Breast epithelium (tissue), 4 donors: ENCODE measurements around the gene MYO5A. TPM values are rescaled to one million over a fixed set of nuclear protein-coding genes. Genes with fewer than 3 reads are reported as not detected.
"Not testable (repeated sequence)": the region's sequence is repeated elsewhere in the genome, so short reads cannot be mapped to it uniquely, and the experiment has no call there.

Experiments used
- DNase-seq, 2 donors: peaks; one replicate each; pipeline ENCODE4 v3.0.0-alpha.2; 2019; ENCODE audit warnings: low spot score in 2 of 2
- H3K27ac ChIP-seq, 2 donors: fragments of 200-600 bp; sonication (generic) in 1 of 2; one replicate each; pipeline ENCODE4 v1.5.1; 2016 to 2019; ENCODE audit warnings: mild to moderate bottlenecking in 1 of 2
- H3K27me3 ChIP-seq, 2 donors: fragments of 200-600 bp; sonication (generic) in 1 of 2; one replicate each; pipeline versions ENCODE4 v1.5.1 to v1.6.0; 2017 to 2019; ENCODE audit warnings: control low read depth in 1 of 2, mild to moderate bottlenecking in 1 of 2
- H3K36me3 ChIP-seq: fragments of 200-600 bp; one replicate; pipeline ENCODE4 v1.5.1; 2019
- H3K4me1 ChIP-seq, 2 donors: fragments of 200-600 bp; sonication (generic); one replicate each; pipeline ENCODE4 v1.5.1; 2016 to 2019; ENCODE audit warnings: control low read depth in 1 of 2
- H3K4me3 ChIP-seq, 3 donors: fragments of 200-600 bp; sonication (generic); 1 replicate in 2 of 3; 2 replicates in 1 of 3; pipeline ENCODE4 v1.5.1; 2016 to 2019; ENCODE audit warnings: mild to moderate bottlenecking in 3 of 3, moderate library complexity in 2 of 3
- H3K9me3 ChIP-seq, 2 donors: fragments of 200-600 bp; sonication (generic) in 1 of 2; one replicate each; pipeline ENCODE4 v1.5.1; 2016 to 2019; ENCODE audit warnings: control low read depth in 1 of 2
- CTCF ChIP-seq, 3 donors: fragments of 450-650 bp; IDR thresholded peaks; one replicate each; pipeline ENCODE4 v1.5.1; 2016 to 2017; ENCODE audit warnings: antibody characterized with exemption in 3 of 3, mild to moderate bottlenecking in 3 of 3, moderate library complexity in 3 of 3
- POLR2A ChIP-seq: fragments of 450-650 bp; IDR thresholded peaks from one replicate; pipeline ENCODE4 v1.6.1; 2016; ENCODE audit warnings: antibody characterized with exemption, mild to moderate bottlenecking, moderate library complexity
- POLR2AphosphoS5 ChIP-seq, 3 donors: sonication (generic); formaldehyde crosslinking; IDR thresholded peaks; one replicate each; pipeline ENCODE4 v1.6.1; 2017; ENCODE audit warnings: antibody characterized with exemption in 3 of 3
- intact Hi-C: fragments of 100-400 bp; cut with DNase I; formaldehyde crosslinking; loops from one replicate; pipeline ENCODE4 v1.15.1; 2023; ENCODE audit warnings: low total_unique reads
- total RNA-seq, 3 donors: library from RNA; depleted of rRNA; stranded (reverse); fragments of >200 nt; gene quantifications; one replicate each; pipeline ENCODE4 v1.1.0, GENCODE V29; 2016

MYO5A gene
- total RNA-seq, 3 donors from 2014 or later, result 34.1 to 77.4 (median 34.4) TPM

DNA sequence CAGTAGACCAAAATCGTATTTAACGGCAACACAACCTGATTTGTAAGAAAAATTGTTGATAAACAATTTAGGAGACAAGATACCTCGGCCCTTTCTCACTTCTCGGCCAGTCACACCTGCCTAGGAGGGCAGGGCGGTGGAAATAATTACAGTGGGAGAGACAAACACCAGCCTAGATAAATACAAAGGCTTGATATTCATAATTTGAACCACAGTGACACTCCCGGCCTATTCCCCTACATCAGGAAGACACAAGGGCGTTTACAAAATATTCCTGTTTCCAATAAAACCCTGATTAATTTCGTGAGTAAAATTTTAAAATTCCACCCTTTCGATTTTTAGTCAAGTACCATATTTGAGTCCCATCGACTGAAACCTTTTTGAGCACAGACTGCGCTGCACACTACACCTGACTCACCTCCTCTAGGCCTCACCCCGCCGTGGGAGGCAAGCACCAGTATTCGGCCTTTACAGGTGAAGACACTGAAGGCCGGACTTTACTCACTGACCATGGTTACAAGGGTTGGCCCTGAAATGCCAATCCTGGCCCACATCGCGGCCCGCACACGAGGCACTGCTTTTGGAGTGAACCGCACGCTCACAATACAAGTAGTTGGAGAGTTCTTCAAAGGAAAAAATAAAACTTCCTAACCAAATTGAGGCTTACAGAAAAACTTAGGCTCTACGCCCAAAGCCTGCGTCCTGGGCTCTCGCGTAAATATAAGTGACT is 39.4 kb upstream of the MYO5A start:
- peak overlapping the region; percentile 98 for H3K27ac ChIP-seq
- H3K27me3 ChIP-seq, result no peaks in the 10 kb centered on the region
- DNase-seq, result peak in 1 of 2 donors; percentile 42
- peak overlapping the region; percentile 67 to 96 (median 85) for H3K4me3 ChIP-seq
- no peaks in the 10 kb centered on the region for H3K9me3 ChIP-seq
- intact Hi-C loops, result no loop called here
- peaks cover 0 to 7% of the 10 kb centered on the region in 2 donors for H3K4me1 ChIP-seq
- no peaks in the 10 kb centered on the region for H3K36me3 ChIP-seq
- TF ChIP-seq POLR2A, result no peak
- peak in 1 of 3 donors; percentile 9 for TF ChIP-seq POLR2AphosphoS5 (IDR thresholded peaks at IDR 0.05)

DNA sequence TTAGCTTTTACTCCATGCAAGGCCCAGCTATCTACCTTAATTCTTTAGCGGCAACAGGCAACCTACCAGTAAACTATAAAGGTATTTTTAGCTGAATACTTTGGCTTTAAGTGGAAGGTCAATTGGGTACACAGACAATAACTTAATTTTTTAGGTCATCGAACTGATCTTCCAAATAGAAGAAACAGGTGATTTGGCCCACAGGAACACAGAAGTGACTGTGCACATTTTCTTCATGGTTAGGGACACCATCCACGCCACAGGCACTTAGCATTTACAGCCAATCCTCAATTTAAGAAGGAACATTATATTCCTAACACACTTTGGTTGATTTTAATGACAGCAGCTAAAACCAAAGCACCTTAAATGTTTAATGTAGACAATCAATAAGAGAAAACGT is 38.2 kb upstream of the MYO5A start:
- no peak for DNase-seq
- peak overlapping the region; percentile 28 to 98 for H3K27ac ChIP-seq
- H3K4me1 ChIP-seq, result peaks cover 0 to 7% of the 10 kb centered on the region in 2 donors
- peak overlapping the region in 2 of 3 donors; percentile 85 to 96 for H3K4me3 ChIP-seq
- no peaks in the 10 kb centered on the region for H3K36me3 ChIP-seq
- H3K27me3 ChIP-seq, result no peaks in the 10 kb centered on the region
- intact Hi-C loops, result no loop called here
- TF ChIP-seq POLR2AphosphoS5 (IDR thresholded peaks at IDR 0.05) (no peak), POLR2A (no peak), CTCF (IDR thresholded peaks at IDR 0.05) (no peak)
- no peaks in the 10 kb centered on the region for H3K9me3 ChIP-seq

DNA sequence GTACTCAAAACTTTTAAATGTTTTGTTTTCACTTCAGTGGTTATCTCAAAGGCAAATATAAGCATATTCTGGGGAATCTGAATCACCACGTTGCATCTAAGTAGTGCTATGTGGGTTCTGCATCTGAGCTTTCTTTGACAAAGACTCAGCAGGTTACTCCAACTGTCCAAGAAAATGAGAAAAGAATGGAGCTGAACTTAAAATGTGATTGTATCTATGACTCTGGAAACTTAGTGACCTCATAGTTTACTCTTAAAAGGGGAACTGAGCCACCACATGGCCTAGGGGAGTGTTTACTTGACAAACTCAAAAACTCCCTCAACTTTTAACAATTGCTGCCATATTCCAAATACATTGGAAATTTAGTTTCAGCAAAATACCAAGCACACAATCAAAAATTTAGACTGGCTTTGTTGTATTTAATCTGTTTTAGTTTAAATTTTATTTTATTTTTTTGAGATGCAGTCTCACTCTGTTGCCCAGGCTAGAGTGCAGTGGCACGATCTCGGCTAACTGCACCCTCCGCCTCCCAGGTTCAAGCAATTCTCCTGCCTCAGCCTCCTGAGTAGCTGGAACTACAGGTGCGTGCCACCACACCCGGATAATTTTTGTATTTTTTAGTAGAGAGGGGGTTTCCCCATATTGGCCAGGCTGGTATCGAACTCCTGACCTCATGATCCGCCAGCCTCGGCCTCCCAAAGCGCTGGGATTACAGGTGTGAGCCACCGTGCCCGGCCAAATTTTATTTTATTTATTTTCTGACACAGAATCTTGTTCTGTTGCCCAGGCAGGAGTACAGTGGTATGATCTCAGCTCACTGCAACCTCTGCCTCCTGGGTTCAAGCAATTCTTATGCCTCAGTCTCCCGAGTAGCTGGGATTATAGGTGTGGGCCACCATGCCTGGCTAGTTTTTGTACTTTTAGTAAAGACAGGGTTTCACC is 37.0 kb upstream of the MYO5A start:
- H3K27ac ChIP-seq, intact Hi-C loops, H3K4me1 ChIP-seq: not testable (repeated sequence)

GRCh38 chr15:52563501-52564060 is 34.9 kb upstream of the MYO5A start:
- intact Hi-C loops, result no loop called here
- no peak overlapping the region for H3K27ac ChIP-seq

More for the DNA sequence above, 37.0 kb upstream of the MYO5A start:
- H3K27me3 ChIP-seq, DNase-seq, H3K9me3 ChIP-seq, H3K4me3 ChIP-seq, H3K36me3 ChIP-seq: not testable (repeated sequence)

GRCh38 chr15:52559575-52559974 is 30.9 kb upstream of the MYO5A start:
- H3K4me3 ChIP-seq, result no peak overlapping the region
- intact Hi-C loops, result no loop called here
- no peaks in the 10 kb centered on the region for H3K4me1 ChIP-seq
- DNase-seq, result no peak
- no peaks in the 10 kb centered on the region for H3K36me3 ChIP-seq
- H3K27ac ChIP-seq, result no peak overlapping the region
- H3K9me3 ChIP-seq, result no peaks in the 10 kb centered on the region
- TF ChIP-seq CTCF (IDR thresholded peaks at IDR 0.05) (no peak), POLR2A (no peak), POLR2AphosphoS5 (IDR thresholded peaks at IDR 0.05) (no peak)
- no peaks in the 10 kb centered on the region for H3K27me3 ChIP-seq

More at GRCh38 chr15:52563501-52564060, 34.9 kb upstream of the MYO5A start:
- Histone ChIP-seq H3K4me1 (peaks cover 0 to 7% of the 10 kb centered on the region in 2 donors), H3K9me3 (no peaks in the 10 kb centered on the region), H3K4me3 (no peak overlapping the region), H3K27me3 (no peaks in the 10 kb centered on the region), H3K36me3 (no peaks in the 10 kb centered on the region)
- no peak for DNase-seq
- TF ChIP-seq CTCF (IDR thresholded peaks at IDR 0.05) (no peak), POLR2A (no peak), POLR2AphosphoS5 (IDR thresholded peaks at IDR 0.05) (no peak)
